ENCODE data around the gene ZNF888.
"Not testable (repeated sequence)": the region's sequence is repeated elsewhere in the genome, so short reads cannot be mapped to it uniquely, and the experiment has no call there.

The ZNF888 gene

DNA sequence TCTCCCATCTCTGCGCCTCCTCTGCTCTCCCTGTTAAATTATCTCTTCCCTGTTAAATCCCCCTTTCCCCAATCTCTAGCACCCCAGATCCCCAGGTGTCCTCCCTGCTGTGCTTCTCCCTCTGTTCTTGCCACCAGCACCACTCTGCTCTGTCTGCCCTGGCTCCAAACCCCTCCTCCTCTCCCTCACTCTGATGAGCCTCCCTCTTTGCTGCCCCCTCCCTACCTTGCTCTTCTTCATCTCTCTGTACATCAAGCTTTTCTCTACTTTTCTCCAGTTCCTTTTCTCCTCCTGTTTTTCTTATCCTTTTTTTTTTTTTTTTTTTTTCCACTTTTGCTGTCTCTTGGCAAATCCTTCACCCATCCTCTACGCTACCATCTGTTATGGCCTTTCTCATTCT, 18.3 kb upstream of the ZNF888 start:
- not testable (repeated sequence) for DNase-seq

DNA sequence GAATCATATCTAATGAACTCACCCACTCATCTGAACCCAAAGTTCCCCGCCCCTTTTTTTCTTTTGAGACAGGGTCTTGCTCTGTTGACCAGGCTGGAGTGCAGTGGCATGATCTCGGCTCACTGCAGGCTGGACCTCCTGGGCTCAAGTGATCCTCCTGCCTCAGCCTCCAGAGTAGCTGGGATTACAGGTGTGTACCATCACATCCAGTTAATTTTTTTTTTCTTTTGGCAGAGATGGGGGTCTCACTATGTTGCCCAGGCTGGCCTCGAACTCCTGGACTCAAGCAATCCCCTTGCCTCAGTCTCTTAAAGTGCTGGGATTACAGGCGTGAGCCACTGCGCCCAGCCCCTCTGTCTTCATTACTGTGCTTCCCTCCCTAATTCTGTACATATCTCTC, 17.7 kb upstream of the ZNF888 start:
- not testable (repeated sequence) for DNase-seq

DNA sequence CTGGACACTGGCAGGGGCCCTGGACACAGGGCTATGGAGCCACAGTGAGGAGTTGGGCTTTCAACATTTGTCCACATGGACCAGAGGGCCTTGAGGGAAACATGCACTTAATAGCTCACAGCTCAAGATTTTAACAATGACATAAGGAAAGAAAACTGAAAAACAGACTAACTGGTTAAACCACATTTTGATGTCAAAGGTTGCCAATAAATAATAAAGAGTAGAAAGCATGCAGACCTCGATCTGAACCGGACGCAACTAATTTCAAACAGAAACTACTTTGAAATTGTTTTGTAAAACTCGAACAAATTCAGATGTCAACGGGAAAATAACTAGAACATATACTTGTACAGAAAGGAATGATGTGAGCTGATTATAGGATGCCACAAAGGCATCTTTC, 15.5 kb upstream of the ZNF888 start:
- DNase-seq, result no peak

DNA sequence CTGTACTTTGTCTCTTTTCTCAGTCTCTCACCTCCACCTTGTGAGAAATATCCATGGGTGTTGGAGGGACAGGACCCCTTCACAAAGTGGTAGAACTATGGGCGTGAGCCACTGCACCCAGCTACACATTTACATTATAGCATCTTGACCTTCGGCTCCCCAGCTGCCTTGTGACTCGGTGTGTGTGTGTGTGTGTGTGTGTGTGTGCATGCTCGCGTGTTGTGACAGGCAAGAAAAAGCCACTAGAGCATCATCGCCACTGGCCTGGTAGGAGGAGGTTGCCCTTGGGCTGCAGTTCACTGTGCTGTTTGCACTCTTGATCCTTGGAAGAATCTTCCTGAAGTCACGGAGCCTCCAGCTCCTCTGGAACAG, 13.7 kb upstream of the ZNF888 start:
- DNase-seq, result no peak

DNA sequence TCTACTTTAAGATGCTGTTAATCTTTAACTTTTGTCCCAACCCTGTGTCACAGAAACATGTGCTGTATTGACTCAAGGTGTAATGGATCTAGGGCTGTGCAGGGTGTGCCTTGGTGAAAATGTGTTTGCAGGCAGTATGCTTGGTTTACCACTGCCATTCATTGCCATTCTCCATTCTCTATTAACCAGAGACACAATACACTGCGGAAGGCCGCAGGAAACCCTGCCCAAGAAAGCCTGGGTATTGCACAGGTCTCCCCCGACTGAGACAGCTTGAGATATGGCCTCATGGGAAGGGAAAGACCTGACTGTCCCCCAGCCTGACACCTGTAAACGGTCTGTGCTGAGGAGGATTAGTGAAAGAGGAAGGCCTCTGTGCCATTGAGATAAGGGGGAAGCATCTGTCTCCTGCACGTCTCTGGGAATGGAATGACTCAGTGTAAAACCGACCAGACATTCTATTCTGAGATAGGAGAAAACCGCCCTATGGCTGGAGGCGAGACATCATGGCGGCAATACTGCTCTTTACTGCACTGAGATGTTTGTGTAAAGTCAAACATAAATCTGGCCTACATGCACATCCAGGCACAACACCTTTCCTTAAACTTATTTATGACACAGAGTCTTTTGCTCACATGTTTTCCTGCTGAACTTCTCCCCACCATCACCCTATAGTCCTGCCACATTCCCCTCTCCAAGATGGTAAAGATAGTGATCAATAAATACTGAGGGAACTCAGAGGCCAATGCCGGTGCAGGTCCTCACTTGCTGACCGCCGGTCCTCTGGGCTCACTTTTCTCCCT, 13.1 kb upstream of the ZNF888 start:
- peak; percentile 97 for DNase-seq

DNA sequence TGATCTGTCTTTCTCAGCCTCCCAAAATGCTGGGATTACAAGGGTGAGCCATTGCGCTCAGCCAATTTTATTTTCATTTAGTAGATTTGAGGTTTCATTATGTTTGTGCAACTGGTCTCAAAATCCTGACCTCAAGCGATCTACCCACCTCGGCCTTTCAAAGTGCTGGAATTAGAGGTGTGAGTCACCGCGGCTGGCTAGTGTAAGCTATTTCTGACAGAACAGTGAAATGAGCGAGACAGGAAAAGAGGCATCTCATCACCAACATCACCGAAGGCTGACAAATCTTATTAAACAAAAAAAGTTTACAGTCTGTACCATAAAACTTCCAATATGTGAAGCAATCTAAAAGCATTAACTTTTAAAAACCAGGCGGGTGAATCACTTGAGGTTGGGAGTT, 12.2 kb upstream of the ZNF888 start:
- DNase-seq, result no peak

DNA sequence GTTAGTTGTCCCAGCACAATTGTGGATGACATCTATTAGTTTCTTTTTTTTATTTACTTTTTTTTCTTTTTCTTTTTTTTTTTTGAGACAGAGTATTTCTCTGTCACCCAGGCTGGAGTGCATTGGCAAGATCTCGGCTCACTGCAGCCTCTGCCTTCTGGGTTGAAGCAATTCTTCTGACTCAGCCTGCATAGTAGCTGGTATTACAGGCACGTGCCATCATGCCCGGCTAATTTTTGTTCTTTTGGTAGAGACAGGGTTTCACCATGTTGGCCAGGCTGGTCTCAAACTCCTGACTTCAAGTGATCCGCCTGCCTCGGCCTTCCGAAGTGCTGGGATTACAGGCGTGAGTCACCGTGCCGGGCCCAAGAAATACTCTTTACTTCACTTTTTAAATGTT, 1.4 kb upstream of the ZNF888 start:
- DNase-seq, result not testable (repeated sequence)

DNA sequence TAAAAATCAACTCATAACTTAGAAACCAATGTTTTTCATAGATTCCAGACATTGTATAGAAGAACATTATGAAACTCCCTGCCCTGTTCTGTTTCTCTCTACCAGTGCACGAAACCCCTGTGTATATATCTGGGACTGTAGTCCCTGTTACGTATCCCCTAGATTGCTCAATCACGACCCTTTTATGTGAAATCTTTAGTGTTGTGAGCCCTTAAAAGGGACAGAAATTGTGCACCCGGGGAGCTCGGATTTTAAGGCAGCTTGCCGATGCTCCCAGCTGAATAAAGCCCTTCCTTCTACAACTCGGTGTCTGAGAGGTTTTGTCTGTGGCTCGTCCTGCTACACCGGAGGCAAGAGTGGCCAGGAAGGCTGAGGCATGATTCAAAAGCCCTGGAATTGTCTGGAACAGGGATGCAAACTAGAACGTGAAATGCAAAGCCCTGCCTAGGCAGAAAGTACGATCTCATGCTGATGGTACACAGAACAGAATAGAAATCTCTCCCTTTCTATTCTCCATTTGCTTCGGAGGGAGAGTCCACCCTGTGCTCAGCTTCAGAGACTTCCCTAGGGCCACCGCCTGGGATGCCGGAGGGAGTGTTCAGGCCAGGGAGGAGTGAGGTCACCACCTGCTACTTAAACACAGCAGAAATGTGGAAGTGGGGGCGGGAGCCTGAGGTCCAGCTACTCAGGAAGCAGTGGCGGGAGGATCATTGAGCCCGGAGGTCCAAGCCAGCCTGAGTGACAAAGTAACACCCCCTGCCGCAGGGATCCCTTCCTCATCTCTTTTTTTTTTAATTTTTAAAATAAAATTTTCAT, 758 bp upstream of the ZNF888 start:
- DNase-seq, result peak; percentile 67

DNA sequence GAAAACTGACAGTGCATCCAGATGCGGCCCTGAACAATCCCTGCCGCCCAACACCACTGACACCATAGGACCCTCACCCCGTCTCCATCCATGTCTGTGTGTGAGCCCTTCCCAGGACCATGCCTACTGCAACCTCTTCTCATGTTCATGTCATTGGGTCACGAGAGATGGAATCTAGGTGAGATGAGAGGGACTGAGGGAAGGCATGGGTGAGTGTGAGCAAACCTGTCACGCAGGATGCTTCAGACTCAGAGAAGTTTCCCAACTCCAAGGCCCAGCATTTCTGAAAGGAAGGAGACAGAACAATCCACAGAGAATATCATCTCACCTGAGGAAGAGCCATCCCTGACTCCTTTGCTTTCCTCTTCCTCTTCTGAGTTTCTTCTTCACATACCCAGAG, 5.7 kb downstream of the ZNF888 start:
- DNase-seq, result no peak

DNA sequence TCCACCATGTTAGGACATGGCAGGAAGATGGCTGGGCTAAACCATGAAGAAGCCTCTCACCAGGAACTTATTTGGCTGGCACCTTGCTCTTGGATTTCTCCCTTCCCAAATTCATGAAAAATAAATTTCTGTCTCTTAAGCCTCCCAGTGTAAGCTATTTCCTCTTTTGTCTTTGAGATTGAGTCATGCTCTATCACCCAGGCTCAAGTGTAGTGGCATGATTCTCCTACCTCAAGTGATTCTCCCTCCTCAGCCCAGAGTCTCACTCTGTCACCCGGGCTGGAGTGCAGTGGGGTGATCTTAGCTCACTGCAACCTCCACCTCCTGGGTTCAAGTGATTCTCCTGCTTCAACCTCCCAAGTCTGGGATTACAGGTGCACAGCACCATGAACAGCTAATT, 12.6 kb downstream of the ZNF888 start:
- DNase-seq, result no peak

DNA sequence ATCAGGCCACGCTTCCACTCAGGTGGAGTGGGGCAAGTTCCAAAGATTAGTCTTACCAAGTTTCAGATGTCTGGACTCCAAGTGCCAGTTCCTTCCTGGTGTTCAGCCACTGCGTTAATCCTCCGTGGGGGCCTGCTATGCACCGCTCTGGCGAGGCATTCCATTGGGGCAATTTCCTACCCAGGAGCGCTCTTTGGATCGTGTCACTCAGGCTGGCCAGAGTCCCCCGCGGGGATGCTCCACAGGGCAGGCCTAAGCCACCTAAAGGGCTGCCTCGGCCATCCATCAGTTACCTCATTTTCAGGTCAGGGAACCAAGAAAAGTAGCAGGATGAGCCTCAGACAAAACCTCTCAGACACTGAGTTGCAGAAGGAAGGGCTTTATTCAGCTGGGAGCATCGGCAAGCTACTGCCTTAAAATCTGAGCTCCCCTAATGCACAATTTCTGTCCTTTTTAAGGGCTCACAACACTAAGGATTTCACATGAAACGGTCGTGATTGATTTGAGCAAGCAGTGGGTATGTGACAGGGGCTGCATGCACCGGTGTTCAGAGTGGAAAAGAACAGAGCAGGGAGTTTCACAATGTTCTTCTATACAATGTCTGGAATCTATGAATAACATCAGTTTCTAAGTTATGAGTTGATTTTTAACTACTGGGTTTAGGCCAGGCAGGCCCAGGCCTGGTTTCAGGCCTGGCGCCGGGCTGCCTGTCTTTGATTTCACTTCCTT, 19.0 kb downstream of the ZNF888 start:
- DNase-seq, result not testable (repeated sequence)

DNA sequence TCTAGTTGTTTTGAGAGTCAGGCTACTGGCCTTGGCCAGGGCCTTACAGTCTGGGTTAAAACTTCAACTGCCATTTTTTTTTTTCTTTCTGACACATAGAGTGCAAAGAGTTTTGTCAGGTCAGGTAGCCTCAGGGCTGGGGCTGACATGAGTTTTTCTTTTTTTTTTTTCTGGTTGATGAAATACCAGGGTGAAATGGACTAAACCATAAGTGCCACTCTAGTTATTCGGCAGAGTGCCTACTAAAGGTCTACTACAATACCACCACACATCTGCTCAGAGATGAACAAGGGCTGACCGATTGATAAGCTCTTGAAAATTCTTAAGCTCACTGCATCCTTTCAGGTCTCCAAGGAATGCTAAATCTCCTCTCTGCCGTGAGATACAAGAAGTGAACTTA, 21.4 kb downstream of the ZNF888 start:
- no peak for DNase-seq

DNA sequence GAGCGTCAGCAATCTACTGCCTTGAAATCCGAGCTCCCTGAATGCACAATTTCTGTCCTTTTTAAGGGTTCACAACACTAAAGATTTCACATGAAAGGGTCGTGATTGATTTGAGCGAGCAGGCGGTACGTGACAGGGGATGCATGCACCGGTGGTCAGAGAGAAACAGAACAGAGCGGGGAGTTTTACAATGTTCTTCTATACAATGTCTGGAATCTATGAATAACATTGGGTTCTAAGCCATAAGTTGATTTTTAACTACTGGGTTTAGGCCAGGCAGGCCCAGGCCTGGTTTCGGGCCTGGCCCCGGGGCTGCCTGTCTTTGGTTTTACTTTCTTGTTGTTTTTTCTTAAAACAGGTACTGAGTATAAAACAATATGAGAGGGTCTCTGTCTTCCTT, 24.6 kb downstream of the ZNF888 start:
- DNase-seq, result not testable (repeated sequence)

DNA sequence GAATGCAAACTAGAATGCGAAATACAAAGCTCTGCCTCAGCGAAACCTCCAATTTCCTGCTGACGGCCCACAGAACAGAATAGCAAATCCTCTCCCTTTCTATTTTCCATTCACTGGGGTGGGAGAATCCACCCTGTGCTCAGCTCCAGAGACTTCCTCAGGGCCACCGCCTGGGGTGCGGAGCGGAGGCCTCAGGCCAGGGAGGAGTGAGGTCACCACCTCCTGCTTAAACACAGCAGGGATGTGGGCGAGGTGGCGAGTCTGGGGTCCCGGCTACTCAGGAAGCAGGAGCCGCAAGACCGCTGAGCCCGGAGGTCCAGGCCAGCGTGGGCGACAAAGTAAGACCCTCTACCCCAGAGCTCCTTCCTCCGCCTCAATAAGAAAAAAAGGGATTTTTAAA, 25.1 kb downstream of the ZNF888 start:
- no peak for DNase-seq

DNA sequence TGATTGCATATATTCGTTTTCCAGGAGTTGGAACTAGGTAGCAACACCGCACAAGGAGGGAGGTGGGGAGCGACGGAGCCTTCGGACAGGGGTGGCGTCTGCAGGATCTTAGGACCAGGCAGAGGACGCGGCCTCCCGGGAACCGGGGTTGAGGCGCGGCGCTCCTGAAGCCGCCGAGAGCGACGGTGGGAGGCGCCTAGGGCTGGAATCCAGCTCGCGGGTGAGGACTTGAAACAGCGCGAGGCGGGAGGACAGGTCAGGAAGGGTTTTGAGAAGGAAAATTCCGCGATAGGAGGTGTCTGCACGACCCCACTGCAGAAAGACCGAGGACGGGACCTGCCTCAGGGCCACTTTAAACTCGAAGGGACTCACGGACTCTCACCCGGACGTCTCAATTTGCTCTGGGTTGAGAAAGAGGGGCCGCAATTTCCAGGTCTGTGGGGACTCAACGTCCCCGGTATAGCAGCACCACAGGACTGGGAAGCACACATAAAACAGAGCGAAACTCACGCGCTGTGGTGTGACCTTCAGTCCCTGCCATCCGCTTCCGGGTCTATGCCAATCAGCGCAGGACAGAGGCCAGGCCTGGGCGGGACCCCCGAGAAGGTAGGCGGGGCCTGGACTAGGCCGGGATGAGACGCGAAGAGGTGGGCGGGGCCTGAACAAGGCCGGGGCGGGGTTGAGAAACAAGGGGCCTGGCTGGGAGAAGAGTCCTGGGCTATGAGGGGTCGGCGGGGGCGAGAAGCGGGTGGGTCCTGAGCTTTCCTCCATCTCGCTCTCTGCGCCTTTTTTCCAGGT, 25.9 kb downstream of the ZNF888 start, which contains the start of gene ZNF320:
ZNF320 (minus strand) TSS at position 498 of the 798 bp plus-strand sequence. CDS start 7,380 bp downstream, outside the sequence.
- peak; percentile 77 for DNase-seq

DNA sequence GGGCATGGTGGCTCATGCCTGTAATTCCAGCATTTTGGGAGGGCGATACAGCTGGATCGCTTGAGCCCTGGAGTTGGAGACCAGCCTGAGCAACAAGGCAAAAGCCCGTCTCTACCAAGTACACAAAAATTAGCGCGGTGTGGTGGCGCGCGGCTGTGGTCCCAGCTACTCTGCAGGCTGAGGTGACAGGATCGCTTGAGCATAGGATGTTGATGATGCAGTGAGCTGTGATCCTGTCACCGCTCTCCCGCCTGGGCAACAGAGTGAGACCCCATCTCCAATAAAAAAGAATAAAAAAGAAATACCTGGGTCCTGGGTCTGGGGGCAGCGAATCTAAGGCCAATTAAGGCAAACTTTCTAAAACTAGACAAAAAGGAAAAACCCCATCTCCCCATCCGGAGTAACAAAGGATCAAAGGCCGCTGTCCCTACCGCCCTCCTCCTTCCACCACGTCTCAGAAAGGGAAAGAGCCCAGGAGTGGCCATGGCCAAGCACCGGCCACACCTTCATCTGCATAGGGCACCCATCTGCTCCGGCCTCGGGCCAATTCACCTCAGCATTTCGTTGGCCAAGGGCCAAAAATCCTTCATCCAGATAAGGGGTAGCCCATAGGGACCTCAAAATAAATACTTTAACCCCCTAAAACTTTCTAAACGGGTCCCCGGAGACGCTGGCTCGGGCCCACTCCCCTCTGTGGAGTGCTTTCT, 26.6 kb downstream of the ZNF888 start:
- DNase-seq, result no peak

DNA sequence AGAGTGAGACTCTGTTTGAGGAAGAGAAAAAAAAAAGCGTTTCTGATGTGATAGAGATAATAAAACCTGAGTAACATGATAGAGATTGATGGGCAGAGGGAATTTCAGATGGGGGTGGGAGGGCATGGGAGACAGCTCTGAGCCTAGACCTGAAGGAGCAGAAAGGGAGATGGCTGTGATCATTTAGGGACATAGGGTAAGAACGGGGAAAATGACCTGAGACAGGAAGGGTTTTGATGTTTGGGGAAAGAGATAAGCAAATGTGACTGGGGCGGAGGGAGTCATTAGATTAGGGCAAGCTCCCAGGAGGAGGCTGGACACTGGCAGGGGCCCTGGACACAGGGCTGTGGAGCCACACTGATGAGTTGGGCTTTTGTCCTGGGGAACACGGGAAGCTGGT, 31.9 kb downstream of the ZNF888 start:
- DNase-seq, result no peak

DNA sequence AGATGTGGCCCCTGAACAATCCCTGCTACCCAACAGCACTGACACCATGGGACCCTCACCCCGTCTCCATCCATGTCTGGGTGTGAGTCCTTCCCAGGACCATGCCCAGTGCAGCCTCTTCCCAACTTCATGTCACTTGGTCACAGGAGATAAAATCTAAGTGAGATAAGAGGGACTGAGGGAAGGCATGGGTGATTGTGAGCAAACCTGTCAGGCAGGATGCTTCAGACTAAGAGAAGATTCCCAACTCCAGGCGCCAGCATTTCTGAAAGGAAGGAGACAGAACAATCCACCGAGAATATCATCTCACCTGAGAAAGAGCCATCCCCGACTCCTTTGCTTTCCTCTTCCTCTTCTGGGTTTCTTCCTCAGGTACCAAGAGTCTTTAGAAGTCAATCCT, 33.3 kb downstream of the ZNF888 start:
- no peak for DNase-seq

DNA sequence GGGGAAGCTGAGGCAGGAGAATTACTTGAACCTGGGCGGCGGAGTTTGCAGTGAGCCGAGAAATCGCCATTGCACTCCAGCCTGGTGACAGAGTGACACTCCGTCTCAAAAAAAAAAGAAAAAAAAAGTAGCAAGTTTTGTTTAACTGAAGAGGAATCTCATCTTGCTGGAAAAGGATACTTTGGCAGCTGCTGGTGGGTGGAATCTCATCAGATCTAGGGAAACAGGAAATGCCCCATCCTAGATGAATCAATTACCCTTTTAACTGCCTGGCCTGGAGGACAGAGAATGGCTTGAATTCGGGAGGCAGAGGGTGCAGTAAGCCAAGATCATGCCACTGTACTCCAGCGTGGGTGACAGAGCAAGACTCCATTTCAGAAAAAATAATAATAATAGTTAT, 34.2 kb downstream of the ZNF888 start:
- no peak for DNase-seq

DNA sequence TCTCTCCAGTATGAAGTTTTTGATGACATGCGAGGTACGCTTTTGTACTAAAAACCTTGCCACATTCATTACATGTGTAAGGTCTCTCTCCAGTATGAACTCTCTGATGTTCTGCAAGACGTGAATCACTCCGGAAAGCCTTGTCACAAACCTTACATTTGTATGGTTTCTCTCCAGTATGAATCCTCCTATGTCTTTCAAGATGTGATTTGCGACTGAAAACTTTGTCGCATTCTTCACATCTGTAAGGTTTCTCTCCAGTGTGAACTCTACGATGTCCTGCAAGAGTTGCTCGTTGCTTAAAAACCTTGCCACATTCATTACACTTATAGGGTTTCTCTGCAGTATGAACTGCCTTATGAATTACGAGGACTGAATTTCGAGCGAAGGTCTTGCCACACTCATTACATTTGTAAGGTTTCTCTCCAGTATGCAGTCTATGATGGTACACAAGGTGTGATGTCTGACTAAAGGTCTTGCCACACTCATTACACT, 42.3 kb downstream of the ZNF888 start:
- DNase-seq, result no peak

DNA sequence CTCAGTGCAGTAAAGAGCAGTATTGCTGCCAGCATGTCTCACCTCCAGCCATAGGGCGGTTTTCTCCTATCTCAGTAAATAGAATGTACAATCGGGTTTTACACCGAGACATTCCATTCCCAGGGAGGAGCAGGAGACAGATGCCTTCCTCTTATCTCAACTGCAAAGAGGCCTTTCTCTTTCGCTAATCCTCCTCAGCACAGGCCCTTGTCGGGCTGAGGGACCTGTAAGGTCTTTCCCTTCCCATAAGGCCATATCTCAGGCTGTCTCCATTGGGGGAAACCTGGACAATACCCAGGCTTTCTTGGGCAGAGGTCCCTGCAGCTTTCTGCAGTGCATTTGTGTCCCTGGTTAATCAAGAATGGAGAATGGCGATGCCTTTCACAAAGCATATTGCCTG, 50.2 kb downstream of the ZNF888 start:
- DNase-seq, result not testable (repeated sequence)

DNA sequence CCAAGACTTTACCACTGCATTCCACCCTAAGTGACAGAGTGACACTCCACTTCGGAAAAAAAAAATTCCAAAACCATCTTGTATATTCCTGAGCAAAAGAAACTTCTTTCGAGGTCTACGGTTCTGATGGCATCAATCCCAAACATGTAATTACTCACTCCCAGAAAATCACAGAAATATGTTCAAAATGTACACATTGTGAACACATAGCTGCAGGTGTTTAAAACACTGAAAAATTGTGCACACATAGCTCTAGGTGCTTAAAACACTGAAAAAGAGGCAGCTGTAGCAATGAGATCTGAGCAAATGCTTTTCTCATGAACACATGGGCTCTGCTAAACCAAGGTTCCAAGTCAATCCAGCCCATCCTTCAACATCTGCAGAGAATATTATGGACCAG, 51.8 kb downstream of the ZNF888 start:
- DNase-seq, result no peak

Data from GF-D8 (cell line).